Mesangial cell (primary cell): Measurements from ENCODE around the gene FBXW4. TPM values are rescaled to one million over a fixed set of nuclear protein-coding genes. Genes with fewer than 3 reads are reported as not detected.

ENCODE experiments used
- total RNA-seq: library from RNA; depleted of rRNA; stranded (reverse); fragments of >200 nt; gene quantifications from 2 replicates; pipeline ENCODE4 v1.2.3, GENCODE V29; 2015

Gene FBXW4
- 16.5 and 32.1 TPM in 2 replicates for total RNA-seq

GRCh38 chr10:101694674-101695403 lies at the start of gene FBXW4:
TSS of gene FBXW4 (minus strand) at chr10:101695170. CDS start at chr10:101695105, 65 bp downstream.

GRCh38 chr10:101587725-101588653 lies 107.0 kb downstream of the FBXW4 start, which contains the start of the genes DPCD and POLL:
TSS of gene DPCD (plus strand) at chr10:101588321. CDS start at chr10:101588337, 16 bp downstream.
TSS of gene POLL (minus strand) at chr10:101588257. CDS start at chr10:101587360, 897 bp downstream.

Other genes with a start within 250 kb of the FBXW4 start
- 18.4 and 33.8 TPM in 2 replicates for gene POLL, start 106.9 kb downstream of the FBXW4 start, total RNA-seq
- 27.5 and 33.4 TPM in 2 replicates for gene DPCD, start 106.8 kb downstream of the FBXW4 start, total RNA-seq
- gene FGF8, start 80.9 kb upstream of the FBXW4 start, total RNA-seq: not detected in 2 replicates
- gene NPM3, start 88.3 kb upstream of the FBXW4 start, total RNA-seq: 61.9 and 106 TPM in 2 replicates
- gene OGA, start 123.3 kb upstream of the FBXW4 start, total RNA-seq: 37.6 and 46.1 TPM in 2 replicates
- gene KCNIP2, start 148.6 kb upstream of the FBXW4 start, total RNA-seq: under 0.01 and 0.51 TPM in 2 replicates